ENCODE results near the gene UST. TPM values are rescaled to one million over a fixed set of nuclear protein-coding genes. Genes with fewer than 3 reads are reported as not detected.

Gene UST
- total RNA-seq, 2 experiments from 2014 or later = 0.29 to 0.50 TPM

DNA sequence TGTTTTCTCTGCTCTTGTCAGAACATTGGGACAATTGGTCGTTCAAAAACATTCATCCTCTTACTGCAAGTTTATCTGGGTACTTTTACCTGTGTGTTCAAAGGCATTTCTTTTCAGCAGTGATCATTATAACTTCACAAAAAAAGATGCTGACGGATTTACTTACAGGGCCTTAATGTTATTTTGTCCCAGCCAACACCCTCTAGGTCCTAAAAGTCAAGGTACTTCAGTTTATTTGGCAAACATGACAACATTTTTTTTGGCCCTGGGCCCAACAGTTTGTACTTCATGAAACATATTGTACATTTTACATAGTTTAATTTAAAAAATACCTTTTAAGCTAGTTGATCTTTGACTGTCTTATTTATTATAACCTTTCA is 329.5 kb downstream of the UST start:
- ChIA-PET CTCF (interaction anchor here (0.8 to 3.5 kb wide), 10 partner anchors 10 to 334 kb away, joined by 3 to 25 read pairs (median 4); partner anchors contain the start of gene TAB2), POLR2A (no interaction called here)
- no peak overlapping the region for H3K4me3 Mint-ChIP-seq
- DNase-seq = no peak
- peaks cover 2% of the 10 kb centered on the region for H3K9me3 Mint-ChIP-seq
- peaks cover 47% of the 10 kb centered on the region for H3K4me1 Mint-ChIP-seq
- H3K27ac Mint-ChIP-seq = no peak overlapping the region
- H3K27me3 Mint-ChIP-seq = no peaks in the 10 kb centered on the region
- H3K36me3 Mint-ChIP-seq (ENCODE audit: low read depth) = peaks cover 26% of the 10 kb centered on the region

DNA sequence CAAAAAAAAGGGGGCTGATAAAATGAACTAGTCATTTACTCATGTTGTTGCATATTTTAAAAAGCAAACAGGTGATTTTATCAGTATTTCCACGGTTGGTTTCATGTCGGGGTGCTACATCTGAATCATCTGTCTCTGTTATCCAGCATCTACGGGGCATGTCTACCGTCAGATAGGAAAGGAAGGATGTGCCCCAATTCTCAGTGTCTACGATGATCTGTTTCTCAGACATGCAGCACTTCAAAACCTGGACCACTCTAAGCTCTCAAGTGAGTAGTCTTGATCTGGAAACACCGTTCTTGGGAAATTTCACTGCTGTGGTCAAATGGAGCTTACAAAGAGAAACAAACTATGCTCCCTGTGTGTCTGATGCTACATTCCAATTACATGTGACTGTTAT is 330.4 kb downstream of the UST start:
- Mint-ChIP-seq H3K4me1 (peaks cover 55% of the 10 kb centered on the region), H3K27ac (peak overlapping the region; percentile 65), H3K36me3 (ENCODE audit: low read depth) (peaks cover 20% of the 10 kb centered on the region), H3K4me3 (no peak overlapping the region), H3K27me3 (no peaks in the 10 kb centered on the region), H3K9me3 (no peaks in the 10 kb centered on the region)
- DNase-seq = no peak
- CTCF ChIA-PET = interaction anchor here (0.8 to 3.5 kb wide), 9 partner anchors 10 to 355 kb away, joined by 3 to 25 read pairs (median 3); partner anchors contain the start of gene TAB2
- POLR2A ChIA-PET = interaction anchor here (1.4 kb wide), 1 partner anchor 46 kb away, joined by 5 read pairs; no protein-coding TSS in a partner anchor

DNA sequence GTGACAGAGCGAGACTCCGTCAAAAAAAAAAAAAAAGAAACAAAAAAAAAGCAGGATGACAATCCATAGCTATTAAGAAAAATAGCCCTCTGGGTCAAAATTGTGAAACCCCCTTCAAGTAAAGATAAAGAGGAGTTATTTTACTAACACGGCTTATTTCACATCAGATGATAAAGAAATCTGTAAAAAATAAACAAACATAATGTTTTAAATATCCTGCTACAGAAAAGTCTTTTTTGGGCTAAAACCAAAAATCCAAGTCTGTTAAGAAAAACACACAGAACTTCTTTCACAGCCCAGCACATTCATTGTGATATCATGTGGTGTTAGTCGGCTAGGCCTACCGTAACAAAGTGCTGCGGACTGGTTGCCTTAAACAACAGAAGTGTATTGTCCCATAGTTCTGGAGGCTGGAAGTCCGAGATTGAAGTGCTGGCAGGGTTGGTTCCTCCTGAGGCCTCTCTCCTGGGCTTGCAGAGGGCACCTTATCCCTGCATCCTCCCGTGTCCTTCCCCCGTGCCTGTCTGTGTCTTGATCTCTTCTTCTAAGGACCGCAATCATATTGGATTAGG is 331.5 kb downstream of the UST start:
- CTCF ChIA-PET = interaction anchor here (0.6 to 3.5 kb wide), 8 partner anchors 12 to 569 kb away, joined by 3 to 25 read pairs (median 4); no protein-coding TSS in a partner anchor
- POLR2A ChIA-PET = interaction anchor here (0.6 to 1.4 kb wide), 2 partner anchors 47 to 443 kb away, joined by 3 to 5 read pairs; no protein-coding TSS in a partner anchor
- no peaks in the 10 kb centered on the region for H3K27me3 Mint-ChIP-seq
- no peak overlapping the region for H3K4me3 Mint-ChIP-seq
- H3K4me1 Mint-ChIP-seq = peaks cover 66% of the 10 kb centered on the region
- H3K27ac Mint-ChIP-seq = no peak overlapping the region
- peaks cover 17% of the 10 kb centered on the region for H3K36me3 Mint-ChIP-seq (ENCODE audit: low read depth)
- DNase-seq = no peak
- no peaks in the 10 kb centered on the region for H3K9me3 Mint-ChIP-seq

DNA sequence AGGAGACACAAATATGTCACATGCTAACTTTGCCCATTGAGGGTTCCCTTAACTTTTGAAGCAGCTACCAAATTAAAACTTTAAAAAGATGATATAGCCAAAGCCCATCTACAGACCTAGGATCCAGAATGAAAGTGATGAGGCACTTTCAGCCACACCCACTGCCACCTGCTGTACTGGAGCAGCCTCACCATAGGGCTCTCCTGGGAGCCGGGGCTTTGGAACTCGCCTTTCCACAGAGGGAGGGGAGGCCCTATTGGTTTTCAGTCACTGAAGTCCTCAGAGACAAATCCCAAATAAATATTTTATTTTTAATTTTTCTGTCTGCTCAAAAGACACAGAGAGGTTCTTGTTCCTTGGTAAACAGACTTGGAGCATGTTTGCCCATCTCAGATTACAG is 332.6 kb downstream of the UST start:
- DNase-seq = no peak
- no peak overlapping the region for H3K27ac Mint-ChIP-seq
- no peak overlapping the region for H3K4me3 Mint-ChIP-seq
- peaks cover 76% of the 10 kb centered on the region for H3K4me1 Mint-ChIP-seq
- H3K36me3 Mint-ChIP-seq (ENCODE audit: low read depth) = peaks cover 19% of the 10 kb centered on the region
- no peaks in the 10 kb centered on the region for H3K27me3 Mint-ChIP-seq
- no peaks in the 10 kb centered on the region for H3K9me3 Mint-ChIP-seq
- POLR2A ChIA-PET = no interaction called here
- CTCF ChIA-PET = interaction anchor here (1.0 to 2.4 kb wide), 4 partner anchors 15 to 353 kb away, joined by 3 to 7 read pairs (median 5); no protein-coding TSS in a partner anchor

DNA sequence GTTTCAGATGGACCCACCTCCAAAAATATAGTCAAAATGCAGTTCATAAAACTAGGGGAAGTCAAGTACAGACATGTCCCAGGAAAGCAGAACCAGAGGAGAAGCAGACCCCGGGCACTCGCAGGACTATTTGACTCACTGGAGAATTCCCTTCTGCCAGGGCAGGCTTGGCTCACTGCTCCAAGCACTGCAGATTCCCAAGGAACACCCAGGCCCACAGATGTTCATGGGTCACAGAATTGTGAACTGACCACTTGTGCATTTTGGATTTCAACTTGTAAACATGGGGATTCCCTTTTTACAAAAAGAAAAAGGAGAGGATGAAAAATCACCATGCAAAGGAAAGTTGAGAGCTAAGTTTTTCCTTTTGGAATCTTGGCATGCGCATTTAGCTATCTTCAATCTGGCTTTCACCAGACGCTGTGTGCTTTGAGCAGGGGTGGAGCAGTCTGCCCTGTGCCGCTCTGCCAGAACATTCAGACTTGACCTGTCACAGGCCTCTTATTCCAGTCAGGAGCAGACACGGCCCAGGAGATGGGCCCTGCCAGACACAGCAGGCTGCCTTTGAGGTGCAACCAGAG is 333.2 kb downstream of the UST start:
- CTCF ChIA-PET = interaction anchor here (0.8 to 2.4 kb wide), 5 partner anchors 15 to 352 kb away, joined by 3 to 7 read pairs (median 4); no protein-coding TSS in a partner anchor
- Mint-ChIP-seq H3K9me3 (no peaks in the 10 kb centered on the region), H3K36me3 (ENCODE audit: low read depth) (peaks cover 23% of the 10 kb centered on the region), H3K27ac (peak overlapping the region; percentile 10), H3K4me3 (no peak overlapping the region), H3K27me3 (no peaks in the 10 kb centered on the region), H3K4me1 (peaks cover 81% of the 10 kb centered on the region)
- no peak for DNase-seq
- POLR2A ChIA-PET = no interaction called here

DNA sequence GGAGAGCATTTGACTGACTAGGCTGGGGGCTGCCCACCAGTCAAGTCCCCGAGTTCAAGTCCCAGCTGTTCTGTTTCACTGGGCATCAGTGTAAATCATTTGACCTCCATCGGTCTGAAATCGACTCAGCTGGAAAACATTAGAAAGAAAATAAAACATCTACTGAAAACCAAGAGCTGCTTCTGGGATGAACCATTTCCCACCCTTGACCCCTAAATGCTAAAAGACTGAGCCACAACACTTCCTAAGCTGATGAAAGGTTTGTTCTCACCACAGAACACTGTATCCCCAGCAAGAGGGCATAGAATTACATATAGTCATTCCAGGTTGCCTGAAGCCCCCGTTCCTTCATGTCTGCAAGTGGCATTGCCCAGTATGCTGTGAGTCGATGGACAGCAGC is 333.7 kb downstream of the UST start:
- no peak overlapping the region for H3K27ac Mint-ChIP-seq
- ChIA-PET CTCF (interaction anchor here (0.8 to 2.4 kb wide), 6 partner anchors 14 to 352 kb away, joined by 3 to 7 read pairs (median 4); no protein-coding TSS in a partner anchor), POLR2A (no interaction called here)
- no peaks in the 10 kb centered on the region for H3K27me3 Mint-ChIP-seq
- DNase-seq = no peak
- peaks cover 84% of the 10 kb centered on the region for H3K4me1 Mint-ChIP-seq
- H3K36me3 Mint-ChIP-seq (ENCODE audit: low read depth) = peaks cover 28% of the 10 kb centered on the region
- no peak overlapping the region for H3K4me3 Mint-ChIP-seq
- H3K9me3 Mint-ChIP-seq = no peaks in the 10 kb centered on the region

DNA sequence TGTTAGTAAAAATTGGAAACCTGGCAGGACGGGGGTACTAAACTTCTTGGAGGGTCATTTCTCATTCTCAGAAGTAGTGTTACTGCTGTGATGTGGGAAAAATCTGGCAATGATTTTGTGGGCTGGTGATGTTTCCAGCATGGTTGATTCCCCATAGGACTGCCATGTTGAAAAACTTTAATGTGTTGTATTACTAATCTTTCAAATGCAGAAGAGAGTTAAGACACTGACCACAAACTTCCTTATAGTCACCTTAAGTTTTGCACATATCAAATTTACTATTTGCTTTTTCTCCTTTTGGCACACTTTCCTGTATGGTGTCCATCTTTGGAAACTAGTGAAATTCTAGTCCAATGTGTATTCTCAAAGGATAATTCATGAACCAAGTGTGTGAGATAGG is 334.5 kb downstream of the UST start:
- Mint-ChIP-seq H3K9me3 (no peaks in the 10 kb centered on the region), H3K4me3 (no peak overlapping the region), H3K27me3 (no peaks in the 10 kb centered on the region), H3K36me3 (ENCODE audit: low read depth) (peaks cover 35% of the 10 kb centered on the region), H3K27ac (no peak overlapping the region), H3K4me1 (peaks cover 84% of the 10 kb centered on the region)
- no peak for DNase-seq
- CTCF ChIA-PET = interaction anchor here (1.0 to 2.4 kb wide), 3 partner anchors 13 to 351 kb away, joined by 3 to 7 read pairs (median 7); no protein-coding TSS in a partner anchor
- POLR2A ChIA-PET = no interaction called here

DNA sequence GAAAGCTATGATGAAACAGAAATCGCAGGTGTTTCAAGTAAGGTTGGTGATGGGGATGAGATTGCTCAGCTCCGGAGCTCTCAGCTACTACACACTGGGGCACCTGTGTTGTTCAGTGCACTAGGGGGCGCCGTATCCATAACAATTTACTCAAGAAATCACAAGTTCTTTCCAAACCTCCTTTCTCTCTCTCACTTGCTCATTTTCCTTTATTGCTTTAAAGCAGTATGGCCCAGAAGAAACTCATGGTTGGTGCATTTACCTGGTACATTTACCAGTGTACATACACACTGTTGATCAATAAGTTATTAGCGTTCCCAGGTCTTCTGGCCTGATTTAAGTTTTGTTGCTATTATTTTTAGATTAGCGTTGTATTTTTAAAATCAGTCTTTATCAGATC is 335.5 kb downstream of the UST start:
- no peaks in the 10 kb centered on the region for H3K27me3 Mint-ChIP-seq
- peak overlapping the region; percentile 90 for H3K27ac Mint-ChIP-seq
- ChIA-PET POLR2A (interaction anchor here (0.6 kb wide), 2 partner anchors 141 to 240 kb away, joined by 3 read pairs; no protein-coding TSS in a partner anchor), CTCF (interaction anchor here (0.5 to 2.4 kb wide), 16 partner anchors 13 to 350 kb away, joined by 3 to 11 read pairs (median 3); no protein-coding TSS in a partner anchor)
- H3K4me1 Mint-ChIP-seq = peaks cover 84% of the 10 kb centered on the region
- H3K9me3 Mint-ChIP-seq = peaks cover 2% of the 10 kb centered on the region
- peaks cover 37% of the 10 kb centered on the region for H3K36me3 Mint-ChIP-seq (ENCODE audit: low read depth)
- DNase-seq = peak; percentile 94
- H3K4me3 Mint-ChIP-seq = no peak overlapping the region

DNA sequence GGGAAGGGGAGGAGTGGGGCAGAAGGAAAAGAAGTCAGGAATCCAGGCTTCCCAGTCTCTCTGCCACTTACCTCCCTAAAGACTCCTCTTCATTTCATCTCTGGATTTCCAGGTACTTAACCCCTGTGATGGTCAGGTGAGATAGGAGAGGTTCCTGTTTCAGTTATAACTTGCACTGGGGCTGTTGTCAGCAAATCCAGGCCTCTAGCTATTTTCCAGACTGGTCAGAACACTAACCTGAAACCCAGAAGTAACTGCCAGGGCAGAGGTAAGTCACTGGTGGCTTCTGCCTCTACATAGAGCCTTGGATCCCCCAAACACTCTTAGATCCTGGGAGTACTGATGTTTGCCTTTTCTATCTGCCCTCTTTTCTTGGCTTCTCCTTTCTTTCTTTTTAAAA is 337.2 kb downstream of the UST start:
- H3K4me3 Mint-ChIP-seq = peak overlapping the region; percentile 62
- ChIA-PET POLR2A (interaction anchor here (0.6 to 1.7 kb wide), 4 partner anchors 11 to 348 kb away, joined by 3 to 7 read pairs (median 4); no protein-coding TSS in a partner anchor), CTCF (interaction anchor here (2.4 kb wide), 1 partner anchor 348 kb away, joined by 11 read pairs; no protein-coding TSS in a partner anchor)
- peaks cover 86% of the 10 kb centered on the region for H3K4me1 Mint-ChIP-seq
- peaks cover 12% of the 10 kb centered on the region for H3K9me3 Mint-ChIP-seq
- no peak for DNase-seq
- H3K36me3 Mint-ChIP-seq (ENCODE audit: low read depth) = peaks cover 41% of the 10 kb centered on the region
- H3K27me3 Mint-ChIP-seq = no peaks in the 10 kb centered on the region
- peak overlapping the region; percentile 90 for H3K27ac Mint-ChIP-seq

DNA sequence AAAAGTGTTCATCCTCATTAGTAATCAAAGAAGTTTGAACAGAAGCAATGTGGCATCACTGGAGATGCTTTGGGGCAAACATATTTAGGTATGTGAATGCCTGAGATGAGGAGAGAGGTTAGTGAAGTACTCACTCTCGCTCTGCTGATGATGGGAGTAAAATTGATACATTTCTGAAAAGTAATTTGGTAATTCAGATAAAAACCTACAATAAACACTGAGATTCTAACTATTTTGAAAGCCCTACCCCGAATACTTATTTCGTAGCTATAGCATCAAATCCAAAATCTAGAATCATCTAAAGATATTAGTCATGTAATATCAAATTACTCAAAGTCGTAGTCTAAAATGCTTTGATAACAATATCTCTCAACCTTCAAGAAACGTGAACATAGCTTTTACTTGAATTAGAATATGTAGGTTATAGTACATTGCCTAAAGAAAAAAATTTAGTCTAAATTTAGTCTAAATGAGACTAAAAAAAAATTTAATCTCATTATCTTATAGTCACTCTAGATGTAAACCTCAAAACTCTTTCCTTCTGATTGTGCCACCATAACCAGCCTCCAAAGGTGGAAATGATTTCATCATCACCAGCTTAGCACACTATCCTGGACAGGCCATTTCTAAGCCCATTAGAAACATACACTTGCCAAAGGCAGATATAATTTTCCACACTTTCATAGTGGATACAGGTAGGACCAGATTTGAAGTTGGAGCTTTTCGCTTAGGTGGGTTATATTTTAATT is 338.2 kb downstream of the UST start:
- peaks cover 38% of the 10 kb centered on the region for H3K36me3 Mint-ChIP-seq (ENCODE audit: low read depth)
- POLR2A ChIA-PET = interaction anchor here (0.6 to 1.7 kb wide), 3 partner anchors 53 to 347 kb away, joined by 3 to 7 read pairs (median 5); no protein-coding TSS in a partner anchor
- no peak for DNase-seq
- peaks cover 12% of the 10 kb centered on the region for H3K9me3 Mint-ChIP-seq
- CTCF ChIA-PET = interaction anchor here (0.6 to 3.3 kb wide), 11 partner anchors 11 to 697 kb away, joined by 3 to 23 read pairs (median 3); no protein-coding TSS in a partner anchor
- peak overlapping the region; percentile 62 for H3K4me3 Mint-ChIP-seq
- peaks cover 79% of the 10 kb centered on the region for H3K4me1 Mint-ChIP-seq
- no peaks in the 10 kb centered on the region for H3K27me3 Mint-ChIP-seq
- peak overlapping the region; percentile 90 for H3K27ac Mint-ChIP-seq

DNA sequence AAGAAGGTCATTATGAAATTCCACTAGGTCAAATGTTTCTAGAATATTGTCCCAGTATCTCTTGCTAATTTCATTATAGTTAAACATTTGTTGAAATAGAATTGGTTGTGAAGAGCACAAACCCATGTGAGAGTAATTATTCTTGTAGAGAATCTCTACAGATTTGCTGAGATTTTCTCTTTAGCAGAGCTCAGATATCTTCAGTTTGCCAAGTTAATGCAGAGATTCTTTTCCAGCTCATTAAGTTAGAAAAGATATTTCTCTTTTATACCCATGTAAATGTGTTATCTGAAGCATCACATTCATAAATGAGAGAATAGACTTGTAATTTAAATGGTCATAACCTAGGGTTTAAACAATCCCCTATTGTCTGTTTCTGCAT is 338.7 kb downstream of the UST start:
- no peak for DNase-seq
- ChIA-PET CTCF (interaction anchor here (0.6 to 3.3 kb wide), 13 partner anchors 10 to 696 kb away, joined by 3 to 23 read pairs (median 3); partner anchors contain the start of gene TAB2), POLR2A (no interaction called here)
- H3K9me3 Mint-ChIP-seq = peaks cover 12% of the 10 kb centered on the region
- H3K27ac Mint-ChIP-seq = peak overlapping the region; percentile 90
- H3K4me3 Mint-ChIP-seq = peak overlapping the region; percentile 62
- peaks cover 80% of the 10 kb centered on the region for H3K4me1 Mint-ChIP-seq
- H3K27me3 Mint-ChIP-seq = no peaks in the 10 kb centered on the region
- H3K36me3 Mint-ChIP-seq (ENCODE audit: low read depth) = peaks cover 38% of the 10 kb centered on the region

DNA sequence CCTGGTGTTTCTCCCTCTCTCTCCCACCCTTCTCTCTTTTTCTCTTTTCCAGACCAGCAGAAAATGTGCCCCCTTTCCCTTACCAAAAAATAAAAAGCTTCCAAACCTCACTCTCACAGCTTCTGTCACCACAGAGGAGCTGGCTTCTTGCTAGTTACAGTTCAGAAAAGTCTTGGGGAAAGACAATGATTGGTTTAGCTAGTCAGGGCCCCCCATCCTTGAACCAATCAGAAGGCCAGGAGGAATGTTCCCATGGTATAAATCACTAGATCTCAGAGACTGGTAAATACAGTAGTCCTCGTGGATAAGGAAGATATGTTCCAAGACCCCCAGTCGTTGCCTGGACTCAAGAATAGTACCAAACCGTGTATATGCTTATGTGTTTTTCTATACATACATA is 339.5 kb downstream of the UST start:
- no peak for DNase-seq
- ChIA-PET CTCF (interaction anchor here (0.9 to 3.3 kb wide), 4 partner anchors 9 to 306 kb away, joined by 3 to 23 read pairs (median 5); partner anchors contain the start of gene TAB2), POLR2A (no interaction called here)
- Mint-ChIP-seq H3K4me1 (peaks cover 80% of the 10 kb centered on the region), H3K36me3 (ENCODE audit: low read depth) (peaks cover 38% of the 10 kb centered on the region), H3K9me3 (peaks cover 12% of the 10 kb centered on the region), H3K4me3 (peak overlapping the region; percentile 62), H3K27me3 (no peaks in the 10 kb centered on the region), H3K27ac (peak overlapping the region; percentile 90)
